Left forelimb (tissue), 1 donor: ENCODE data around the gene EFTUD2.

Experiments used
- DNase-seq: peaks from one replicate; pipeline ENCODE4 v3.0.0-alpha.2; 2018; ENCODE audit warnings: low spot score

EFTUD2 gene

GRCh38 chr17:44925731-44926697, 26.8 kb upstream of the EFTUD2 start:
- peak; percentile 33 for DNase-seq

GRCh38 chr17:44924107-44924544, 24.9 kb upstream of the EFTUD2 start:
- DNase-seq: no peak

GRCh38 chr17:44922746-44923470, 23.7 kb upstream of the EFTUD2 start:
- DNase-seq: no peak

- DNase-seq: no peak
Measured at GRCh38 chr17:44922136-44922535, 22.9 kb upstream of the EFTUD2 start.

GRCh38 chr17:44921122-44921882, 22.1 kb upstream of the EFTUD2 start:
- no peak for DNase-seq

- DNase-seq: no peak
Measured at GRCh38 chr17:44920565-44920940, 21.3 kb upstream of the EFTUD2 start.

- no peak for DNase-seq
Measured at GRCh38 chr17:44919885-44920564, 20.8 kb upstream of the EFTUD2 start.

- no peak for DNase-seq
Measured at GRCh38 chr17:44919411-44919810, 20.2 kb upstream of the EFTUD2 start.

- DNase-seq: no peak
Measured at GRCh38 chr17:44918006-44918405, 18.8 kb upstream of the EFTUD2 start.

GRCh38 chr17:44917456-44917855, 18.2 kb upstream of the EFTUD2 start:
- no peak for DNase-seq

- no peak for DNase-seq
Measured at GRCh38 chr17:44916781-44917241, 17.6 kb upstream of the EFTUD2 start.

GRCh38 chr17:44915862-44916780, 16.9 kb upstream of the EFTUD2 start:
- DNase-seq: no peak

GRCh38 chr17:44915321-44915726, 16.1 kb upstream of the EFTUD2 start, which contains the start of gene GFAP:
TSS of gene GFAP (minus strand) at chr17:44915500. CDS start at chr17:44915486, 14 bp downstream.
- no peak for DNase-seq

GRCh38 chr17:44914698-44915271, 15.5 kb upstream of the EFTUD2 start:
- DNase-seq: no peak

GRCh38 chr17:44914148-44914547, 14.9 kb upstream of the EFTUD2 start:
- no peak for DNase-seq

GRCh38 chr17:44913676-44914075, 14.4 kb upstream of the EFTUD2 start:
- DNase-seq: no peak

- DNase-seq: no peak
Measured at GRCh38 chr17:44912763-44913544, 13.7 kb upstream of the EFTUD2 start.

GRCh38 chr17:44911133-44912001, 12.1 kb upstream of the EFTUD2 start:
- DNase-seq: no peak
